NCI-H1930 (cell line): Measurements from ENCODE around the gene MKRN2OS.

Experiments used
- DNase-seq, 2 experiments: peaks; one replicate each; lab custom pipeline; 2025; lab: John Stamatoyannopoulos, UW

MKRN2OS gene

GRCh38 chr3:12545473-12545791 lies at the start of gene MKRN2OS:
Gene MKRN2OS, minus strand, starts transcription at chr3:12545499. Its CDS starts 35 bp downstream, at chr3:12545464.
- DNase-seq, result no peak

- no peak for DNase-seq
Measured at GRCh38 chr3:12593473-12593872, 48.2 kb upstream of the MKRN2OS start.

GRCh38 chr3:12591997-12592715 lies 46.9 kb upstream of the MKRN2OS start:
- no peak for DNase-seq

GRCh38 chr3:12591456-12591855 lies 46.2 kb upstream of the MKRN2OS start:
- DNase-seq, result no peak

GRCh38 chr3:12590096-12590495 lies 44.8 kb upstream of the MKRN2OS start:
- no peak for DNase-seq

GRCh38 chr3:12588039-12589009 lies 43.0 kb upstream of the MKRN2OS start:
- DNase-seq, result no peak

- no peak for DNase-seq
Measured at GRCh38 chr3:12586403-12586802, 41.1 kb upstream of the MKRN2OS start.

GRCh38 chr3:12585970-12586369 lies 40.7 kb upstream of the MKRN2OS start:
- no peak for DNase-seq

- DNase-seq, result no peak
Measured at GRCh38 chr3:12585181-12585580, 39.9 kb upstream of the MKRN2OS start.

- DNase-seq, result no peak
Measured at GRCh38 chr3:12584083-12584482, 38.8 kb upstream of the MKRN2OS start.

GRCh38 chr3:12583280-12583679 lies 38.0 kb upstream of the MKRN2OS start:
- no peak for DNase-seq

GRCh38 chr3:12582730-12583129 lies 37.4 kb upstream of the MKRN2OS start:
- no peak for DNase-seq

- no peak for DNase-seq
Measured at GRCh38 chr3:12579905-12580304, 34.6 kb upstream of the MKRN2OS start.

- no peak for DNase-seq
Measured at GRCh38 chr3:12579456-12579855, 34.2 kb upstream of the MKRN2OS start.

- no peak for DNase-seq
Measured at GRCh38 chr3:12578742-12579141, 33.4 kb upstream of the MKRN2OS start.

GRCh38 chr3:12577379-12577778 lies 32.1 kb upstream of the MKRN2OS start:
- DNase-seq, result no peak

GRCh38 chr3:12574661-12575060 lies 29.4 kb upstream of the MKRN2OS start:
- no peak for DNase-seq

- no peak for DNase-seq
Measured at GRCh38 chr3:12574131-12574530, 28.8 kb upstream of the MKRN2OS start.

- DNase-seq, result no peak
Measured at GRCh38 chr3:12571986-12572385, 26.7 kb upstream of the MKRN2OS start.

GRCh38 chr3:12569836-12570235 lies 24.5 kb upstream of the MKRN2OS start:
- no peak for DNase-seq

- no peak for DNase-seq
Measured at GRCh38 chr3:12568747-12569146, 23.4 kb upstream of the MKRN2OS start.

- DNase-seq, result no peak
Measured at GRCh38 chr3:12566976-12567375, 21.7 kb upstream of the MKRN2OS start.

GRCh38 chr3:12562451-12562850 lies 17.2 kb upstream of the MKRN2OS start:
- DNase-seq, result no peak
